Measurements from ENCODE around the gene DENND1A. TPM values are rescaled to one million over a fixed set of nuclear protein-coding genes. Genes with fewer than 3 reads are reported as not detected.

The DENND1A gene
- total and polyA plus RNA-seq, 11 donors, result 9.8 to 24.0 (median 14.7) TPM

DNA sequence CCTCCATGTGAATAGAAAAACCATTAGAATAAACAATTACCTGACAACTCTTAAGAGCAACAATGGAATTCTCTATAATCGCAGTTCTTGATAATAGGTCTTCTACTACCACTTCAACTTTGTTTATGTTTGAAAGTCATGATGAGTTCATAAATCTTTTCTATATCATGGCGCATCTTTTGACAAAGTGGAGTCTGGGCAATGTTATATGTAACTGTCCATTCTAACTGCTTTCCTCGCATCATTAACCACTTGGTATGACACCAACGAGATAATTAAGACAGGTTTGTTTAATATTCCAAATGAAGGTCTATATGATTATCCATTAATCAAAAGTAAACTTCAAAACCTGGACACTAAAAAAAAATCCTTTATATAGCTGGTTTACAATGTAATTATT is 272.0 kb downstream of the DENND1A start:
- ATAC-seq (no peak), DNase-seq (no peak)
- Histone ChIP-seq H3K9me3 (peaks cover 0 to 15% (median 0%) of the 10 kb centered on the region in 12 donors), H3K27me3 (no peaks in the 10 kb centered on the region), H3K4me1 (peaks cover 0 to 11% (median 0%) of the 10 kb centered on the region in 12 donors), H3K27ac (no peak overlapping the region), H3K36me3 (peaks cover 0 to 11% (median 4%) of the 10 kb centered on the region in 9 donors), H3K4me3 (no peak overlapping the region)
- intact Hi-C loops (cut with DNase I), result no loop called here
- TF ChIP-seq POLR2A (IDR thresholded peaks at IDR 0.05), result no peak
- TF ChIP-seq, protein P1, sequence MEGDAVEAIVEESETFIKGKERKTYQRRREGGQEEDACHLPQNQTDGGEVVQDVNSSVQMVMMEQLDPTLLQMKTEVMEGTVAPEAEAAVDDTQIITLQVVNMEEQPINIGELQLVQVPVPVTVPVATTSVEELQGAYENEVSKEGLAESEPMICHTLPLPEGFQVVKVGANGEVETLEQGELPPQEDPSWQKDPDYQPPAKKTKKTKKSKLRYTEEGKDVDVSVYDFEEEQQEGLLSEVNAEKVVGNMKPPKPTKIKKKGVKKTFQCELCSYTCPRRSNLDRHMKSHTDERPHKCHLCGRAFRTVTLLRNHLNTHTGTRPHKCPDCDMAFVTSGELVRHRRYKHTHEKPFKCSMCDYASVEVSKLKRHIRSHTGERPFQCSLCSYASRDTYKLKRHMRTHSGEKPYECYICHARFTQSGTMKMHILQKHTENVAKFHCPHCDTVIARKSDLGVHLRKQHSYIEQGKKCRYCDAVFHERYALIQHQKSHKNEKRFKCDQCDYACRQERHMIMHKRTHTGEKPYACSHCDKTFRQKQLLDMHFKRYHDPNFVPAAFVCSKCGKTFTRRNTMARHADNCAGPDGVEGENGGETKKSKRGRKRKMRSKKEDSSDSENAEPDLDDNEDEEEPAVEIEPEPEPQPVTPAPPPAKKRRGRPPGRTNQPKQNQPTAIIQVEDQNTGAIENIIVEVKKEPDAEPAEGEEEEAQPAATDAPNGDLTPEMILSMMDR (IDR thresholded peaks at IDR 0.05), result no peak
- WGBS, 4 donors, result 87 to 97% (median 96%) methylated on average over 4 of the region's 4 CpGs

DNA sequence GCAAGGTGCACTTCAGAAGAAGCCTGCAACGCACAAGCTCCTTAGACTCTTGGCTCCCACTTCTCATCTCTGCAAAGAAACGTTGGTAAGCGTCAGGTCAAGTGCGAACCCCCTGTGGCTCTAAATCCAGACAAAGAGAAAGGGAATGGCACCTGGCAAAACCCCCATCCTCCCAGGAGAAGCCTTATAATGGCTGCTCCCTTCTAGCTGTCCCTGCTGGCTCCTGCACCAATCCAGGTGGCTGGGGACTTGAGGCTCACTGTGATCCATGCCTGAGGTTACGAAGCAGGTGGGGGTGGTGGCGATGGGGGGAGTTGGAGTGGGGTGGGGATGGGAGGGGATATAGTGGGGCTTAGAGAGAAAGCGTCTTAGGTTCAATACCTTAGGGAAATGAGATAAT is 272.8 kb downstream of the DENND1A start:
- peaks cover 0 to 11% (median 0%) of the 10 kb centered on the region in 12 donors for H3K4me1 ChIP-seq
- 90 to 97% (median 95%) methylated on average over 7 of the region's 7 CpGs for WGBS, 4 donors
- DNase-seq, result no peak

GRCh38 chr9:123656565-123656964 is 273.4 kb downstream of the DENND1A start:
- ATAC-seq, result no peak
- DNase-seq, result no peak
- H3K4me3 ChIP-seq, result no peak overlapping the region
- peaks cover 0 to 11% (median 0%) of the 10 kb centered on the region in 12 donors for H3K4me1 ChIP-seq
- WGBS, 4 donors, result 85 to 96% (median 94%) methylated on average over 1 of the region's 1 CpG
- peaks cover 0 to 17% (median 2%) of the 10 kb centered on the region in 9 donors for H3K36me3 ChIP-seq
- H3K27me3 ChIP-seq, result no peaks in the 10 kb centered on the region
- H3K9me3 ChIP-seq, result peaks cover 0 to 1% (median 0%) of the 10 kb centered on the region in 12 donors
- intact Hi-C loops (cut with DNase I), result no loop called here
- no peak for TF ChIP-seq POLR2A (IDR thresholded peaks at IDR 0.05)
- TF ChIP-seq, protein P1 (IDR thresholded peaks at IDR 0.05), result no peak
- H3K27ac ChIP-seq, result no peak overlapping the region

More for the DNA sequence above, 272.8 kb downstream of the DENND1A start:
- intact Hi-C loops (cut with DNase I), result no loop called here
- TF ChIP-seq, protein P1 (IDR thresholded peaks at IDR 0.05), result no peak
- TF ChIP-seq POLR2A (IDR thresholded peaks at IDR 0.05), result no peak
- no peak overlapping the region for H3K27ac ChIP-seq
- H3K27me3 ChIP-seq, result no peaks in the 10 kb centered on the region
- no peak for ATAC-seq
- peaks cover 0 to 6% (median 0%) of the 10 kb centered on the region in 12 donors for H3K9me3 ChIP-seq
- peaks cover 0 to 11% (median under 1%) of the 10 kb centered on the region in 9 donors for H3K36me3 ChIP-seq
- no peak overlapping the region for H3K4me3 ChIP-seq

- 89 to 93% (median 90%) methylated on average over 9 of the region's 9 CpGs for WGBS, 4 donors
- no peaks in the 10 kb centered on the region for H3K27me3 ChIP-seq
- no peak overlapping the region for H3K27ac ChIP-seq
- peaks cover 0 to 23% (median 3%) of the 10 kb centered on the region in 9 donors for H3K36me3 ChIP-seq
- DNase-seq (no peak), ATAC-seq (no peak)
- TF ChIP-seq POLR2A (IDR thresholded peaks at IDR 0.05), result no peak
- TF ChIP-seq, protein P1 (IDR thresholded peaks at IDR 0.05), result no peak
- H3K9me3 ChIP-seq, result no peaks in the 10 kb centered on the region
- peaks cover 0 to 11% (median 0%) of the 10 kb centered on the region in 12 donors for H3K4me1 ChIP-seq
- intact Hi-C loops (cut with DNase I), result no loop called here
- H3K4me3 ChIP-seq, result no peak overlapping the region
Measured at GRCh38 chr9:123655681-123656423, 274.1 kb downstream of the DENND1A start.

Data from heart left ventricle (tissue), 16 donors.